Peyer's patch (tissue), 4 donors: ENCODE data around the gene ZNF831. TPM values are rescaled to one million over a fixed set of nuclear protein-coding genes. Genes with fewer than 3 reads are reported as not detected.

ENCODE experiments used
- DNase-seq, 3 donors: peaks; one replicate each; pipeline ENCODE4 v3.0.0-alpha.2; 2017 to 2019
- H3K27ac ChIP-seq, 4 donors: fragments of 200-600 bp; sonication (generic); one replicate each; pipeline ENCODE4 v1.5.1; 2016 to 2019
- H3K27me3 ChIP-seq, 2 donors: fragments of 200-600 bp; sonication (generic); one replicate each; pipeline ENCODE4 v1.5.1; 2019
- H3K36me3 ChIP-seq, 3 donors: fragments of 200-600 bp; sonication (generic); one replicate each; pipeline ENCODE4 v1.5.1; 2016 to 2019
- H3K4me1 ChIP-seq, 4 donors: fragments of 200-600 bp; sonication (generic); one replicate each; pipeline ENCODE4 v1.5.1; 2016 to 2019
- H3K4me3 ChIP-seq, 4 donors: fragments of 200-600 bp; sonication (generic); 1 replicate in 3 of 4; 2 replicates in 1 of 4; pipeline ENCODE4 v1.5.1; 2016 to 2019; ENCODE audit warnings: mild to moderate bottlenecking in 1 of 4
- H3K9me3 ChIP-seq, 4 donors: fragments of 200-600 bp; sonication (generic); one replicate each; pipeline ENCODE4 v1.5.1; 2016 to 2019; ENCODE audit warnings: mild to moderate bottlenecking in 1 of 4
- POLR2A ChIP-seq, 2 donors: fragments of 450-650 bp; IDR thresholded peaks; one replicate each; pipeline ENCODE4 v1.5.1; 2017; ENCODE audit warnings: antibody characterized with exemption in 2 of 2, mild to moderate bottlenecking in 2 of 2, moderate library complexity in 2 of 2
- total RNA-seq, 4 donors: library from RNA; depleted of rRNA; stranded (reverse); fragments of >200 nt; gene quantifications; one replicate each; pipeline ENCODE4 v1.1.0, GENCODE V29; 2016
- TF ChIP-seq, protein P1 (sequence below), 6 experiments: fragments of 450-650 bp in 4 of 6; fragments of 200-600 bp in 2 of 6; sonication (generic) in 1 of 6; IDR thresholded peaks; one replicate each; pipeline ENCODE4 v1.5.1; 2017 to 2019; ENCODE audit warnings: antibody characterized with exemption in 6 of 6, mild to moderate bottlenecking in 3 of 6, moderate library complexity in 1 of 6

ZNF831 gene
- total RNA-seq, 4 donors from 2014 or later = 1.7 to 11.6 (median 2.3) TPM

DNA sequence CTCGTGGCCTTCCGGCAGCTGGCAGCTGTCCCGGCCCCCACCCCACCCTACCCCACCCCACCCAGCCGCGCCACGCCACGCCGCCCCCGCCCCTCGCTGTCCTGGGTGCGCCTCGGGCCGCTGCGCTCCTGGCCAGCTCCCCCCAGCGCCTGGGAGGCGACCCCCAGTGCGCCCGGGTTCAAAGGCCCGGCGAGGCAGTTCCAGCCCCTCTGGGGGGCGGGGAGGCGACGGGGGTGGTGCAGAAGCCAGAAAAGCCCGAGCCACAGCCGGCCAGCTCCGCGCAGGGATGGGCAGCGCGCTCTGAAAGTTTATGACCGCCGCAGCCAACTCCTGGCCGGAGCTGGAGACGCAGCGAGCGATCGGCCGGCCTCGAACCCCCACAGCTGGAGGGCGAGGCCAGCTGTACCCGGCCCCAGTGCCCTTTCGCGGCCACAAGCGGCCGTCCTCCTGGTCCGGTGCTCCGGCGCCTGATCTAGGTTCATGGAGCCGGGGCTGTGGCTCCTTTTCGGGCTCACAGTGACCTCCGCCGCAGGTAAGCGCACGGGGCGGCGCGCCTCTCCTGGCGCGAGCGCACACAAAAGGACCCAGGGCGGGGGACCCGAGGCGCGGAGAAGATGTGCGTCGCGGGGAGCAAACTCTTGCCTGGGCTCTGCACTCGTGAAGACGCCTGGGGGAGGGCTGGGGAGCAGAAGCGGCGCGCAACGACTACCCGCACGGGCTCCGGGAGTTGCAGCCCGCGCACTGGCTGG is 136.9 kb downstream of the ZNF831 start, which contains the start of gene EDN3:
EDN3 (plus strand) TSS at position 279 of the 749 bp plus-strand sequence; CDS start at position 481, 202 bp downstream.
- Histone ChIP-seq H3K27ac (peak within 1 kb of the TSS in 3 of 4 donors; percentile 79 to 98 (median 94)), H3K9me3 (no peaks in the 10 kb centered on the region), H3K4me1 (no peaks in the 10 kb centered on the region), H3K36me3 (no peaks in the 10 kb centered on the region), H3K4me3 (peak within 1 kb of the TSS in 3 of 4 donors; percentile 28 to 71 (median 70)), H3K27me3 (no peaks in the 10 kb centered on the region)
- peak in 2 of 3 donors; percentile 58 to 77 for DNase-seq
- peak in 1 of 2 donors; percentile 22 for TF ChIP-seq POLR2A (IDR thresholded peaks at IDR 0.05)
- TF ChIP-seq, protein P1, sequence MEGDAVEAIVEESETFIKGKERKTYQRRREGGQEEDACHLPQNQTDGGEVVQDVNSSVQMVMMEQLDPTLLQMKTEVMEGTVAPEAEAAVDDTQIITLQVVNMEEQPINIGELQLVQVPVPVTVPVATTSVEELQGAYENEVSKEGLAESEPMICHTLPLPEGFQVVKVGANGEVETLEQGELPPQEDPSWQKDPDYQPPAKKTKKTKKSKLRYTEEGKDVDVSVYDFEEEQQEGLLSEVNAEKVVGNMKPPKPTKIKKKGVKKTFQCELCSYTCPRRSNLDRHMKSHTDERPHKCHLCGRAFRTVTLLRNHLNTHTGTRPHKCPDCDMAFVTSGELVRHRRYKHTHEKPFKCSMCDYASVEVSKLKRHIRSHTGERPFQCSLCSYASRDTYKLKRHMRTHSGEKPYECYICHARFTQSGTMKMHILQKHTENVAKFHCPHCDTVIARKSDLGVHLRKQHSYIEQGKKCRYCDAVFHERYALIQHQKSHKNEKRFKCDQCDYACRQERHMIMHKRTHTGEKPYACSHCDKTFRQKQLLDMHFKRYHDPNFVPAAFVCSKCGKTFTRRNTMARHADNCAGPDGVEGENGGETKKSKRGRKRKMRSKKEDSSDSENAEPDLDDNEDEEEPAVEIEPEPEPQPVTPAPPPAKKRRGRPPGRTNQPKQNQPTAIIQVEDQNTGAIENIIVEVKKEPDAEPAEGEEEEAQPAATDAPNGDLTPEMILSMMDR (IDR thresholded peaks at IDR 0.05) = peak in 1 of 6 experiments; percentile 2

DNA sequence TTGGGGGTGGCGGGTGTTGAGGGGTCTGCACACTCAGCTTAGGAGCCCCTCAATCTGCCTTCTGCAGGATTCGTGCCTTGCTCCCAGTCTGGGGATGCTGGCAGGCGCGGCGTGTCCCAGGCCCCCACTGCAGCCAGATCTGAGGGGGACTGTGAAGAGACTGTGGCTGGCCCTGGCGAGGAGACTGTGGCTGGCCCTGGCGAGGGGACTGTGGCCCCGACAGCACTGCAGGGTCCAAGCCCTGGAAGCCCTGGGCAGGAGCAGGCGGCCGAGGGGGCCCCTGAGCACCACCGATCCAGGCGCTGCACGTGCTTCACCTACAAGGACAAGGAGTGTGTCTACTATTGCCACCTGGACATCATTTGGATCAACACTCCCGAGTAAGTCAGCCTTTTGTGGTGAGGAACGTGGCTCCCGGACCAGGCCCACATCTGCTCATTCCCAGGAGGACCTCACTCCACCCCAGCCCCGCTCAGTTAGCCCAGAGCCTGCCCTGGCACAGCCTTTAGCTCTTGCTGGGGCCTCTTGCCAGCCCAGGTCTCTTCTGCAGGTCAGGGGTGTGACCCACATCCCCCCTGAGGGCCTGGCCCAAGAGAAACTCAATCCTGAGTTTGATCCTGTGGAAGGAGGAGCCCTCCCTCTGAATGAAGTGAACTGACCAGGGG is 137.9 kb downstream of the ZNF831 start:
- TF ChIP-seq, protein P1 (IDR thresholded peaks at IDR 0.05) = no peak
- TF ChIP-seq POLR2A (IDR thresholded peaks at IDR 0.05) = no peak
- Histone ChIP-seq H3K4me1 (no peaks in the 10 kb centered on the region), H3K27me3 (no peaks in the 10 kb centered on the region), H3K4me3 (peak overlapping the region in 2 of 4 donors; percentile 70 to 71), H3K36me3 (no peaks in the 10 kb centered on the region), H3K27ac (no peak overlapping the region), H3K9me3 (no peaks in the 10 kb centered on the region)
- DNase-seq = no peak

DNA sequence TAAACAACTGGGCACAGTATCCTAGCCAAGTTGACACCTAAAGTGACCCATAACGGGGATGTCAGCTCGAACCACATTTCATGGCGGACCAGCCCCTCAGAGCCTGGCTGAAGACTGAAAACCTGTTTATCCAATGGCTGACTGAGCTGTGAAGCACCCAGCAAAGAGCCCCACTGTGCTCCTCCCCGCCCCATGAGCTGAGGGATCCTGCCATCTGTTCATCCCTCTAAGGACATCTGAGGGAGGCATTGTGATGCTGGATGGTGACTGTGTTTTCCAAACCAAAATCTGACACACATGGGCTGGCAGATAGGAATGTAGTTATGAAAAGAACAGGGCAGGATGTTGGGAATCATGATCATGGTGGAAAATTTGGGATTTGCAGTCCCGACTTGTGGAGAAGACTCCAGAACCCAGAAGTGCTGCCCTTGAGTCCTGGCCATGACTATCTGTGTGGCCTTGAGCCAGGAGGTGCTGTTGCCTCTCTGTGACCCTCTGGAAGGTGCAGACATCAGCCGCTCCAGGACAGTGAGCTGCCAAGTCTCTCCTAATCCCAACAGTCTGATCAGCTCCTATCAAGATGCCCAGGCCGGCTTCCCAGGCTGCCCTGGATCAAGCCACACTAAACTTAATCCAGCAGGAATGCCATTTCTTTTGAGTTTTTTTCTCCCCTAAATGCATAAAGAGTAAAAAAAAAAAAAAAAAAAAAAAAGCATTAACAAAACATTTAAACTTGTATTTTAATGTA is 142.5 kb downstream of the ZNF831 start:
- TF ChIP-seq, protein P1 (IDR thresholded peaks at IDR 0.05) = no peak
- TF ChIP-seq POLR2A (IDR thresholded peaks at IDR 0.05) = no peak
- Histone ChIP-seq H3K4me1 (peaks cover 0 to 19% (median 3%) of the 10 kb centered on the region in 4 donors), H3K9me3 (no peaks in the 10 kb centered on the region), H3K27me3 (no peaks in the 10 kb centered on the region), H3K36me3 (no peaks in the 10 kb centered on the region), H3K27ac (no peak overlapping the region), H3K4me3 (no peak overlapping the region)
- DNase-seq = peak in 1 of 3 donors; percentile 40

DNA sequence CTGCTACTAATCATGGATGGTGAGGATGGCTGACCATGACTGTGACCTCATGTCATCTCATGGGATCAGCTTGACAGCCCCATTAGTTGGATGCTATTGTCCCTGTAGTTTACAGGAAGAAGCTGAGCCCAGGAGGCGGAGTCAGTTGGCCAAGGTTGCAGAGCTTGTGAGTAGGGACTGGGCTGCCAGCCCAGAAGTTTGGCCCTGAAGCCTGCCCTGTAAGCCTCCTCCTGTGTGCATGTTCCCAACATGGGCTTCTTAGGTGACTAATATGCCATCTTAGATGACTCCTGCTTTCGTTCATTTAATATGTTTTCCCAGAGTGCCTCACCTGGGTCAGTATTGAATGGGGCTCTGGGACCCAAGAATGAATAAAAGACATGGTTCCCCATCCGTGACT is 143.6 kb downstream of the ZNF831 start:
- Histone ChIP-seq H3K27me3 (no peaks in the 10 kb centered on the region), H3K27ac (peak overlapping the region in 1 of 4 donors; percentile 4), H3K4me1 (peaks cover 0 to 19% (median 3%) of the 10 kb centered on the region in 4 donors), H3K4me3 (no peak overlapping the region), H3K36me3 (no peaks in the 10 kb centered on the region), H3K9me3 (no peaks in the 10 kb centered on the region)
- TF ChIP-seq, protein P1 (IDR thresholded peaks at IDR 0.05) = no peak
- no peak for TF ChIP-seq POLR2A (IDR thresholded peaks at IDR 0.05)
- peak in 1 of 3 donors; percentile 57 for DNase-seq

Other genes starting within 250 kb of the ZNF831 start
- 10 to 100 TPM; 39.6 to 98.2 (median 65.1) TPM for gene NELFCD, start 182.6 kb upstream of the ZNF831 start, total RNA-seq
- 100 to 1,000 TPM in 3 of 4 donors, 10 to 100 TPM in 1; 78.4 to 310 (median 274) TPM for gene CTSZ, start 156.6 kb upstream of the ZNF831 start, total RNA-seq
- not detected for gene TUBB1, start 144.4 kb upstream of the ZNF831 start, total RNA-seq
- 10 to 100 TPM; 20.6 to 34.0 (median 26.8) TPM for gene ATP5F1E, start 131.5 kb upstream of the ZNF831 start, total RNA-seq
- 100 to 1,000 TPM in 2 of 4 donors, 10 to 100 TPM in 2; 44.6 to 148 (median 86.5) TPM for gene PRELID3B, start 121.0 kb upstream of the ZNF831 start, total RNA-seq
- gene EDN3, start 136.8 kb downstream of the ZNF831 start, total RNA-seq = 100 to 1,000 TPM in 1 of 4 donors, 10 to 100 TPM in 2, 1 to 10 TPM in 1; 6.6 to 112 (median 63.9) TPM